Activated naive CD4-positive, alpha-beta T cell treated with anti-CD3 and anti-CD28 coated beads, Interleukin-2, amount 50 U/mL, for 16 hours (primary cell): ENCODE data around the gene CSAD.

Experiments used
- DNase-seq: peaks from one replicate; pipeline ENCODE4 v3.0.0-alpha.2; 2020

CSAD gene

GRCh38 chr12:53180220-53180930, at the start of gene CSAD, which contains the start of gene ZNF740:
CSAD (minus strand) TSS chr12:53180925; CDS start chr12:53173470, 7,455 bp downstream.
ZNF740 (plus strand) TSS chr12:53180722; CDS start chr12:53181984, 1,262 bp downstream.
- peak; percentile 99 for DNase-seq

GRCh38 chr12:53230108-53230845, 49.6 kb upstream of the CSAD start:
- DNase-seq = no peak

- DNase-seq = no peak
Observed at GRCh38 chr12:53229454-53229853, 48.7 kb upstream of the CSAD start.

- no peak for DNase-seq
Observed at GRCh38 chr12:53227836-53228235, 47.1 kb upstream of the CSAD start.

GRCh38 chr12:53227341-53227740, 46.6 kb upstream of the CSAD start:
- DNase-seq = no peak

GRCh38 chr12:53226815-53227214, 46.1 kb upstream of the CSAD start:
- DNase-seq = no peak

GRCh38 chr12:53225635-53226424, 45.1 kb upstream of the CSAD start:
- no peak for DNase-seq

GRCh38 chr12:53224897-53225634, 44.3 kb upstream of the CSAD start:
- DNase-seq = no peak

- no peak for DNase-seq
Observed at GRCh38 chr12:53224061-53224896, 43.6 kb upstream of the CSAD start.

- DNase-seq = no peak
Observed at GRCh38 chr12:53223389-53224060, 42.8 kb upstream of the CSAD start.

GRCh38 chr12:53222806-53223261, 42.1 kb upstream of the CSAD start:
- no peak for DNase-seq

GRCh38 chr12:53222170-53222721, 41.5 kb upstream of the CSAD start:
- no peak for DNase-seq

GRCh38 chr12:53221203-53222080, 40.7 kb upstream of the CSAD start:
- DNase-seq = peak; percentile 36

- peak; percentile 76 for DNase-seq
Observed at GRCh38 chr12:53220694-53221202, 40.0 kb upstream of the CSAD start.

- peak; percentile 83 for DNase-seq
Observed at GRCh38 chr12:53219956-53220693, 39.4 kb upstream of the CSAD start.

- DNase-seq = peak; percentile 72
Observed at GRCh38 chr12:53219292-53219955, 38.7 kb upstream of the CSAD start.

GRCh38 chr12:53218551-53219291, 38.0 kb upstream of the CSAD start:
- no peak for DNase-seq
